Stimulated activated naive CD4-positive, alpha-beta T cell (primary cell): ENCODE results near the gene SCARF1.
"Not testable (repeated sequence)": the region's sequence is repeated elsewhere in the genome, so short reads cannot be mapped to it uniquely, and the experiment has no call there.

Experiments
- DNase-seq, 6 experiments: peaks; one replicate each; lab custom pipeline; 2025; lab: John Stamatoyannopoulos, UW

The SCARF1 gene

GRCh38 chr17:1645207-1646171, at the start of gene SCARF1:
Gene SCARF1 (minus strand): TSS chr17:1645732. CDS start chr17:1645697, 35 bp downstream.
- no peak for DNase-seq

- no peak for DNase-seq
Measured at GRCh38 chr17:1693339-1693738, 47.8 kb upstream of the SCARF1 start.

GRCh38 chr17:1690544-1691221, 45.2 kb upstream of the SCARF1 start:
- no peak for DNase-seq

GRCh38 chr17:1688405-1688804, 42.9 kb upstream of the SCARF1 start:
- DNase-seq = not testable (repeated sequence)

- DNase-seq = no peak
Measured at GRCh38 chr17:1686086-1686485, 40.6 kb upstream of the SCARF1 start.

GRCh38 chr17:1684378-1685189, 39.1 kb upstream of the SCARF1 start, which contains the start of gene PRPF8:
Gene PRPF8 (minus strand): TSS chr17:1684867. CDS start chr17:1684571, 296 bp downstream.
- DNase-seq = peak; percentile 96 to 98 (median 98)

- no peak for DNase-seq
Measured at GRCh38 chr17:1683459-1683858, 37.9 kb upstream of the SCARF1 start.

GRCh38 chr17:1676401-1676800, 30.9 kb upstream of the SCARF1 start:
- DNase-seq = no peak

GRCh38 chr17:1673041-1673785, 27.7 kb upstream of the SCARF1 start:
- DNase-seq = no peak

GRCh38 chr17:1663934-1664333, 18.4 kb upstream of the SCARF1 start:
- DNase-seq = not testable (repeated sequence)

- DNase-seq = no peak
Measured at GRCh38 chr17:1661045-1661444, 15.5 kb upstream of the SCARF1 start.

GRCh38 chr17:1658100-1658499, 12.6 kb upstream of the SCARF1 start:
- DNase-seq = no peak

- no peak for DNase-seq
Measured at GRCh38 chr17:1653735-1654134, 8.2 kb upstream of the SCARF1 start.

GRCh38 chr17:1652794-1653193, 7.3 kb upstream of the SCARF1 start:
- not testable (repeated sequence) for DNase-seq

- no peak for DNase-seq
Measured at GRCh38 chr17:1651559-1651844, 6.0 kb upstream of the SCARF1 start.

- no peak for DNase-seq
Measured at GRCh38 chr17:1650731-1651558, 5.4 kb upstream of the SCARF1 start.

- peak in 1 of 6 experiments; percentile 53 for DNase-seq
Measured at GRCh38 chr17:1649844-1650501, 4.4 kb upstream of the SCARF1 start, which contains the start of gene RILP. Gene RILP (minus strand): TSS chr17:1649866. CDS start chr17:1649804, 62 bp downstream.

- DNase-seq = peak; percentile 81 to 95 (median 92)
Measured at GRCh38 chr17:1648963-1649843, 3.7 kb upstream of the SCARF1 start.
